GM12865 (cell line): ENCODE data around the gene HOXB9.

ENCODE experiments used
- DNase-seq: peaks from one replicate; pipeline ENCODE4 v3.0.0; 2010; ENCODE audit warnings: low read depth
- H3K4me3 ChIP-seq: 2 replicates; pipeline ENCODE4 v1.5.1; 2011; ENCODE audit warnings: mild to moderate bottlenecking, low read depth, low read length, control low read depth
- TF ChIP-seq, protein P1 (sequence below): IDR thresholded peaks from 2 replicates; pipeline ENCODE4 v1.5.1; 2011; ENCODE audit warnings: low read length, control low read depth, low read depth, inconsistent platforms; ENCODE audit not compliant: insufficient read depth; ENCODE audit errors: missing control alignments

The HOXB9 gene

DNA sequence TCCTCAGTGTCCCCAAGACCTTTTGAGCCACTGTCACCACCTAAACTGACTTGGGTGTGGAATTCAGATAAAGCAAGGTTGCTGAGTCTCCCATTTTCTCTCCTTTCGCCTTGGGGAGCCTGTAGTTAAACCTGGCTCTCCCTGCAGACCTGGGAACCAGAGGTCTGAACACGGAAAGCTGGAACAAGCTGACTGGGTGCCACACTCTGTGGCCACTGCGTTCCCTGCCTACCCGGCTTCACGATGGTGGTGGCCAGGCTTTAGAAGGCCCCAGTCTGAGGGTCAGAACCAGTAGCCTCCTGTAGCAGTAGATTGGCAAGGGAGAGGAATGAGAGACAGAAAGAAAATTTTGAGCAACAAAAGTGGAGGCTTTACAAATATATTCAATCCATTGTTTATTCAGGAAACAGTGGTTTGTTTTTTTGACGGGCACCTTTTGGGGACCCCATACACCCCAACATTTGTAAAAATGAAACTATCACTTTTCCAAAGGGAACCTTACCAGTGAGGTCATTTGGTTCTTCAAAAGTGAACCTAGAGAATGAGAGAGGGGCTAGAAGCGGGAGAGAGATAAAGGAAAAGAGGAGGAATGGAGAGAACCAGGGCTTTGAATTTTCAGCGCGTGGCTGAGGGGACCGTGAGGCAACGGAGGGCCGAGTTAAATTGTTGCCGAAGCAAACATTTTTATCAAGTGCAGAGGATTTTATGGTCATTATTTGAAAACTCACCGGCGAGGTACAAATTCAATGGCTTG is 9.3 kb downstream of the HOXB9 start:
- DNase-seq: no peak
- H3K4me3 ChIP-seq: no peak overlapping the region
- TF ChIP-seq, protein P1, sequence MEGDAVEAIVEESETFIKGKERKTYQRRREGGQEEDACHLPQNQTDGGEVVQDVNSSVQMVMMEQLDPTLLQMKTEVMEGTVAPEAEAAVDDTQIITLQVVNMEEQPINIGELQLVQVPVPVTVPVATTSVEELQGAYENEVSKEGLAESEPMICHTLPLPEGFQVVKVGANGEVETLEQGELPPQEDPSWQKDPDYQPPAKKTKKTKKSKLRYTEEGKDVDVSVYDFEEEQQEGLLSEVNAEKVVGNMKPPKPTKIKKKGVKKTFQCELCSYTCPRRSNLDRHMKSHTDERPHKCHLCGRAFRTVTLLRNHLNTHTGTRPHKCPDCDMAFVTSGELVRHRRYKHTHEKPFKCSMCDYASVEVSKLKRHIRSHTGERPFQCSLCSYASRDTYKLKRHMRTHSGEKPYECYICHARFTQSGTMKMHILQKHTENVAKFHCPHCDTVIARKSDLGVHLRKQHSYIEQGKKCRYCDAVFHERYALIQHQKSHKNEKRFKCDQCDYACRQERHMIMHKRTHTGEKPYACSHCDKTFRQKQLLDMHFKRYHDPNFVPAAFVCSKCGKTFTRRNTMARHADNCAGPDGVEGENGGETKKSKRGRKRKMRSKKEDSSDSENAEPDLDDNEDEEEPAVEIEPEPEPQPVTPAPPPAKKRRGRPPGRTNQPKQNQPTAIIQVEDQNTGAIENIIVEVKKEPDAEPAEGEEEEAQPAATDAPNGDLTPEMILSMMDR: no peak

DNA sequence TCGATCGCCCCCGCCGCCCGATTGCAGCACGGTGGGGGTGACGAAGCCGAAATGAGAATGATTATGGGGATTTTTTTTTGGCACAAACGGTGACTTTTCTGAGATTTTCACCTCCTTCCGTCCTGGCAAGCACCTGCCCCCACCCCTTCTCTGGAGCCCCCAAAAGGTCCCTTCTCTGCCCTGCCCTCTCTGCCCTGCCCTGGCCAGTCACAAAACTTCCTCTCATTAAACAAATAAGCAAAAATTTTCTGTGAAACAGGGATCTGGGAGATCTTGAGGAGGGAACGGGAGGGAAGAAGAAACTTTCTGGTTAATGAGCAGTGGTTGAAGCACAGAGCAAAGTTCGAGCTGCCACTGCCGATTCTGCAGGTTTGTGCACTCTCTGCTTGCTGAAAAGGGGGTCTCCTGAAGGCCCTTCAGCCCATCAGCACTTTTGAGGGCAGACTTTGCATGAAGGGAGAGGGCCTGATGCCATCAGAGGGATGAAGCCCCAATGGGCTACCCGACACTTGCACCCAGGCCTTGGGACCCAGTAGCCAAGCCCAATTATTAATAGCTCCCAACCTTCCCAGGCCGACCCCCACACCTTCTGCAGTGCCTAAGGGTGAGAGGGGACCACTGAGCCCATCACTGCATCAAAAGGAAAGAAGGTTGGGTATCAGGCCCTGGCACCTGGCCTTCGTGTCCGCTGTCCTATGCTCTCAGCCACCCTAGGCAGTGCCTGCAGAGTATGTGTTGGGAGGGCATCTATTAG is 10.0 kb downstream of the HOXB9 start:
- no peak overlapping the region for H3K4me3 ChIP-seq
- TF ChIP-seq, protein P1: no peak
- no peak for DNase-seq

DNA sequence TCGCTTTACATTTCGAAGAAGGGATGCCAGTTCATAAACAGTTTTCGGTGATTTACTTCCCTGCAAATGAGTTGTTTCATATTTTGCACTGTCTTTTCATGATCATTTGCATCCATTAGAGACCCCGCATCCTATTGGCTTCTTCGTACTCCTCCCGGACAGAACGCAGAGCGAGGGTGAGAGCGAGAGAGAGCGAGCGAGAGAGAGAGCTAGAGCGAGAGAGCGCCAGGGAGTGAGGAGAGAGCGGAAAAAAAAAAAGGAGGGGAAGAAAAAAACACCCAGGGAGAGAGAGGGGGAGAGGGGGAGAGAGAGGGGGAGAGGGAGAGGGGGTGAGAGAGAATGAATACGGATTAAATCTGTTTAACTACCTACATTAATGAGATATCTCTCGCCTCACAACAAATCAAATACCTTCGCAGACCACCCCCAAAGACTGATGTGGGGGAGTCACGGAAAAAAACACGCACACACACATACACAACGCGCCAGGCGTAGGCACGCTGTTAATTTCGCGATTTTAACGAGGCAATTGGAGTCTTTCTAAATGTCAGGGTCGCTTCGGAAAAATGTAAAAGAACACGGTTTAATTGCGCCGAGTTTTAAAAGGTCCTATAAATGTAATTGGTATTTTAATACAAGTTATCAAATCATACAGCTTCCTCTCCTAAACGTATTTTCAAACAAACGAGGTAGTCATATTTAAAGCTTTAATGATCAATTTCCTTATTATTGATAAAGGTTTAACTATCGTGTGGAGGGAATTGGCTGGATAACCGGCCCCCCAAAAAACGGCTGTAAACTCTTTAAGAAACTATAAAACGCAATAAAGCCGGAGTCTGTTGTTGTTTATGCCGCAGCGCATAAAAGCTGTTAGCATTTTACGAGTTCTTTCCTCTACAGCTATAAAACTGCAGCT is 10.9 kb downstream of the HOXB9 start, which contains the start of gene HOXB8:
HOXB8 (minus strand) TSS at position 246 of the 916 bp plus-strand sequence. CDS start 588 bp downstream, outside the sequence.
- no peak within 1 kb of the TSS for H3K4me3 ChIP-seq
- TF ChIP-seq, protein P1: no peak
- no peak for DNase-seq

DNA sequence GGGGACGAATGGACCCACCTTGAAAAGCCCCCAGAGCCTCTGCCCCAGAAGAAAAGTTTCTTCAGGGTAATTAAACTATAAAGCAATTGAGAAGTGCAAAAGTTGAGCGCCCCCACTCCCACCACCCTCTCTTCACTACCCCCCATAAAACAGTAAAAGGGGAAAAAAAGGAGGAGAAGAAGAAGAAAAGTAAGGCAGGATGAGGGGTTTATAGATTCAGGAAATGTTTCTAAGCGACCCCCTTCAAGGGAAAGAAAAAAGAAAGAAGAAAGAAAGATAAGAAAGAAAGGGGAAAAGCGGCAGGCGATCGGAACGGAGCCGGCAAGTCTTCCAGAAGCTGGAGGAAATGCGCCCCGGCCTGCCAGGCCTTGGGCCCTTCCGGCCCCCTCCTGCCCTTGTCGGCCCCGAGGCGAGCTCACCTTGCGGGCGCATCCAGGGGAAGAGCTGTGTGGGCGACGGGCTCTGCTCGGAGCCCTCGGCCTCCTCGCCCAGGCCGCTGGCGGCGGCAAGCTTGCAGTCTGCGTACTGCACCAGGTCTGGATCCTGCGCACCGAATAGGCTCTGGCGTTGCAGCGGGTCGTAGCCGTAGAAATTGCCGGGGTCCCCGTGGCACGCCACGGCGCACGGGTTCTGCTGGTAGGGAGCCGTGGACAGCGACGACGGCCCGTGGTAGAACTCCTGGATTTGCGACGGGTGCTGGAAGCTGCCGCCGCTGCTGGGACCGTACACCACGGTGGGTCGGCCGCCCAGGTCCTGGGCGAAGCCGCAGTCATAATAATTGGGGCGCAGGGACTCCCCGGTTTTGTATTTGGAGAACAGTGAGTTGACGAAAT is 12.1 kb downstream of the HOXB9 start:
- no peak for DNase-seq
- H3K4me3 ChIP-seq: no peak overlapping the region
- TF ChIP-seq, protein P1: no peak

DNA sequence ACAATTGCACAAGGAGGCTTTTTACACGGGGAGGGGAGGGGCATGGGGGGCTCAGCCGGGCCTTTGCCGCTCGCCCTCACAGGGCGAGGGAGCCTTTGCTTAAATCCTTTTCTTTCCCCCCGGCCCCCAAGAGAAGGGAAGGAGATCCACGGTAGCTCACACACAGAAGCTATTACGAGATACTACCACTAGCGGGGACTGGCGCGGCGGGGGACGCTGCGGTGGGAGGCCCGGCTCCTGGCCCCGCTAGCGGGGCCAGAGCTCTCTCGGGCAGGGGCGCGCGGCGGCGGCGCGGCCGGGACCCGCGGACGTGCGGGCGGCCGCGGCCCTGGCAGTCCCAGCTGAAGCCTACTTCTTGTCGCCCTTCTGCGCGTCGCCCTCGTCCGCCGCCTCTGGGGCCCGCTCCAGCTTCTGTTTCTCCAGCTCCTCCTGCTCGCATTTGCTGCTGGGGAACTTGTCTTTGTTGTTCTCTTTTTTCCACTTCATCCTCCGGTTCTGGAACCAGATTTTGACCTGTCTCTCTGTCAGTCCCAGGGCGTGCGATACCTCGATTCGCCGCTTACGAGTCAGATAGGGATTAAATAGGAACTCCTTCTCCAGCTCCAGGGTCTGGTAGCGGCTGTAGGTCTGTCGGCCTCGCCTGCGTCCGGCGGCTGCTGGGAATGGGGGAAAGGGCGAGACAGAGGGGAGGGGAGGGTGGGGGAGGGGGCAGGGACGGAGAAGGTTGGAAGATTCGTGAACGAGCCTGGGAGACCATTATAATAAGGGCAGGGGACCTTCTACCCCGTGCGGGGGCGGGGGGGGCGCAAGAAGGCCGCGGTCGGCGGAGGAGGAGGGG is 13.1 kb downstream of the HOXB9 start:
- peak overlapping the region; percentile 38 for H3K4me3 ChIP-seq
- DNase-seq: peak; percentile 40
- TF ChIP-seq, protein P1: peak; percentile 20
